Gastrocnemius medialis (tissue), 4 donors: ENCODE results near the gene TLX2. TPM values are rescaled to one million over a fixed set of nuclear protein-coding genes. Genes with fewer than 3 reads are reported as not detected.
A peak's percentile ranks its signal among the peaks of the same experiment; 100 is the strongest.

Experiments used
- ATAC-seq, 2 donors: fragments of 150-250 bp; one replicate each; pipeline ENCODE4 v1.9.1; 2016
- DNase-seq, 2 donors: peaks; one replicate each; pipeline ENCODE4 v3.0.0-alpha.2; 2019
- H3K27ac ChIP-seq, 4 donors: fragments of 200-600 bp; sonication (generic); 1 replicate in 1 of 4; 2 replicates in 3 of 4; pipeline ENCODE4 v1.5.1; 2016 to 2018; ENCODE audit warnings: mild to moderate bottlenecking in 2 of 4, moderate library complexity in 1 of 4
- H3K27me3 ChIP-seq, 3 donors: fragments of 200-600 bp; sonication (generic) in 2 of 3; 1 replicate in 1 of 3; 2 replicates in 2 of 3; pipeline versions ENCODE4 v1.5.1 to v1.6.0; 2016 to 2019; ENCODE audit warnings: mild to moderate bottlenecking in 1 of 3, moderate library complexity in 1 of 3
- H3K36me3 ChIP-seq, 2 donors: fragments of 200-600 bp; sonication (generic) in 1 of 2; one replicate each; pipeline ENCODE4 v1.5.1; 2017 to 2018
- H3K4me1 ChIP-seq, 2 donors: fragments of 200-600 bp; sonication (generic) in 1 of 2; one replicate each; pipeline ENCODE4 v1.5.1; 2016 to 2017; ENCODE audit warnings: mild to moderate bottlenecking in 2 of 2
- H3K4me3 ChIP-seq, 4 donors: fragments of 200-600 bp; sonication (generic) in 3 of 4; 1 replicate in 1 of 4; 2 replicates in 3 of 4; pipeline ENCODE4 v1.5.1; 2016 to 2019; ENCODE audit warnings: mild to moderate bottlenecking in 2 of 4
- H3K9me3 ChIP-seq, 3 donors: fragments of 200-600 bp; sonication (generic) in 2 of 3; 1 replicate in 1 of 3; 2 replicates in 2 of 3; pipeline ENCODE4 v1.5.1; 2016 to 2019
- POLR2A ChIP-seq, 2 donors: fragments of 450-650 bp; IDR thresholded peaks; one replicate each; pipeline ENCODE4 v1.6.1; 2017; ENCODE audit warnings: antibody characterized with exemption in 2 of 2, mild to moderate bottlenecking in 2 of 2, moderate library complexity in 2 of 2
- in situ Hi-C, 4 donors: fragments of 200-750 bp; cut with MboI; loops; one replicate each; pipeline versions ENCODE4 v1.15.0 to v1.8.0; 2017; ENCODE audit warnings: low sequenced_read_pairs in 4 of 4
- intact Hi-C: fragments of 100-400 bp; cut with DNase I; formaldehyde crosslinking; loops from one replicate; pipeline ENCODE4 v1.15.1; 2023; ENCODE audit warnings: low total_unique reads
- total RNA-seq, 4 donors: library from RNA; depleted of rRNA; stranded (reverse); fragments of >200 nt; gene quantifications; one replicate each; pipeline versions ENCODE4 v1.1.0 to v1.2.3, GENCODE V29; 2016
- TF ChIP-seq, protein P1 (sequence below), 5 experiments: fragments of 450-650 bp in 3 of 5; fragments of 200-600 bp in 2 of 5; sonication (generic) in 2 of 5; IDR thresholded peaks in 4 of 5; conservative IDR thresholded peaks in 1 of 5; 1 replicate in 4 of 5; 2 replicates in 1 of 5; pipeline ENCODE4 v1.5.1; 2016 to 2019; ENCODE audit warnings: antibody characterized with exemption in 5 of 5, mild to moderate bottlenecking in 3 of 5, moderate library complexity in 3 of 5

Gene TLX2
- total RNA-seq, 4 donors from 2014 or later, result not detected

GRCh38 chr2:74511104-74511989 lies 2.9 kb upstream of the TLX2 start:
- H3K27me3 ChIP-seq, result peaks cover 55 to 69% (median 66%) of the 10 kb centered on the region in 3 donors
- in situ Hi-C loops, result no loop called here
- intact Hi-C loops, result no loop called here
- ATAC-seq (no peak), DNase-seq (no peak)
- no peak overlapping the region for H3K27ac ChIP-seq
- H3K4me1 ChIP-seq, result peaks cover 17 to 27% of the 10 kb centered on the region in 2 donors
- TF ChIP-seq, protein P1, sequence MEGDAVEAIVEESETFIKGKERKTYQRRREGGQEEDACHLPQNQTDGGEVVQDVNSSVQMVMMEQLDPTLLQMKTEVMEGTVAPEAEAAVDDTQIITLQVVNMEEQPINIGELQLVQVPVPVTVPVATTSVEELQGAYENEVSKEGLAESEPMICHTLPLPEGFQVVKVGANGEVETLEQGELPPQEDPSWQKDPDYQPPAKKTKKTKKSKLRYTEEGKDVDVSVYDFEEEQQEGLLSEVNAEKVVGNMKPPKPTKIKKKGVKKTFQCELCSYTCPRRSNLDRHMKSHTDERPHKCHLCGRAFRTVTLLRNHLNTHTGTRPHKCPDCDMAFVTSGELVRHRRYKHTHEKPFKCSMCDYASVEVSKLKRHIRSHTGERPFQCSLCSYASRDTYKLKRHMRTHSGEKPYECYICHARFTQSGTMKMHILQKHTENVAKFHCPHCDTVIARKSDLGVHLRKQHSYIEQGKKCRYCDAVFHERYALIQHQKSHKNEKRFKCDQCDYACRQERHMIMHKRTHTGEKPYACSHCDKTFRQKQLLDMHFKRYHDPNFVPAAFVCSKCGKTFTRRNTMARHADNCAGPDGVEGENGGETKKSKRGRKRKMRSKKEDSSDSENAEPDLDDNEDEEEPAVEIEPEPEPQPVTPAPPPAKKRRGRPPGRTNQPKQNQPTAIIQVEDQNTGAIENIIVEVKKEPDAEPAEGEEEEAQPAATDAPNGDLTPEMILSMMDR (IDR thresholded peaks at IDR 0.05 in 4 of 5, conservative IDR thresholded peaks at IDR 0.05 in 1 of 5), result no peak
- no peak for TF ChIP-seq POLR2A (IDR thresholded peaks at IDR 0.05)
- H3K9me3 ChIP-seq, result no peaks in the 10 kb centered on the region
- H3K36me3 ChIP-seq, result no peaks in the 10 kb centered on the region
- no peak overlapping the region for H3K4me3 ChIP-seq

DNA sequence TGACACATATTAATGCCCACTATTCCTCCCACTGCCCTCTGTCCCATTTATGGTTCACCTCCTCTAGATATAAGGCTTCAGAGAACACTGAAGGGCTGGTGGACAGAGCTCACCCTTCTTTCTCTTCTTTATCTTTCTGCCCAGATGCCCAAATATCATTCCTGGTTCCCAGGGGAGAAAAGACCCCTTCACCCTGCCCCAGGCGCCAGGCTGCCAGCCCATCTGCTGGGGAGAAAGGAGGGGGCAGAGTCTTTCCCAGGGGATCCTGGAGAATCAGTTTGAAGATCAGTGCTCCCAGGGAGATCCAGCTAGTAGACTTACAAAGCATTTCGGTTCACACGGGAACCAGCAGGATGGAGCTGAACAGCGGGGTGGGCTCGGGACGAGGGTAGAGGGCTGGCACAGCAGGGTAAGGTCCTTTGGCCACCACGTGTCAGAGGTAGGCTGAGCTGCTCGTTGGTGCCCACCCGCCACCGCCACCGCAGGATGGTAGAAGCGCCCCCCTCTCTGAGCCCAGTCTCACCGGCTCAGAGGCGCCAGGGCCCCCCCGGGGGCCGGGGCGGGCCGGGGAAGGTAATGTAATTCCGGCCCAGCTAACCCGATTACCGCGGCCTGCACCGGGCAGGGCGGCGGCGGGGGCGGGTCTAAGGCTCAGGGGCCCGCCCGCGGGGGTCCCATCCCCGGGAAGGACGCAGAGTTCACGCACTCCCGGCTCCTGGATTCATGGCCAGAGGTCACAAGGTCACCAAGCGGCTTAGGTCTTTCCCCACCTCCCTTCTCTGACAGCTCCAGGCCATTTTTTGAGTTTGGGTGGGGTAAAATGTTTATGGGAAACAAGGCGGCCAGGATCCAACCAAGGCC lies 1.3 kb upstream of the TLX2 start:
- in situ Hi-C loops, result no loop called here

GRCh38 chr2:74513605-74514367 lies 464 bp upstream of the TLX2 start:
- Histone ChIP-seq H3K27ac (no peak overlapping the region), H3K27me3 (peaks cover 79 to 93% (median 83%) of the 10 kb centered on the region in 3 donors), H3K4me1 (peaks cover 7 to 17% of the 10 kb centered on the region in 2 donors), H3K36me3 (no peaks in the 10 kb centered on the region), H3K4me3 (no peak overlapping the region), H3K9me3 (no peaks in the 10 kb centered on the region)
- ATAC-seq, result no peak
- in situ Hi-C loops, result no loop called here
- DNase-seq, result no peak
- intact Hi-C loops, result no loop called here
- TF ChIP-seq, protein P1 (IDR thresholded peaks at IDR 0.05 in 4 of 5, conservative IDR thresholded peaks at IDR 0.05 in 1 of 5), result no peak
- TF ChIP-seq POLR2A (IDR thresholded peaks at IDR 0.05), result no peak

More for the DNA sequence above, 1.3 kb upstream of the TLX2 start:
- TF ChIP-seq POLR2A (IDR thresholded peaks at IDR 0.05), result no peak
- TF ChIP-seq, protein P1 (IDR thresholded peaks at IDR 0.05 in 4 of 5, conservative IDR thresholded peaks at IDR 0.05 in 1 of 5), result no peak
- DNase-seq (no peak), ATAC-seq (no peak)
- Histone ChIP-seq H3K36me3 (no peaks in the 10 kb centered on the region), H3K4me1 (peaks cover 12 to 22% of the 10 kb centered on the region in 2 donors), H3K9me3 (no peaks in the 10 kb centered on the region), H3K27ac (no peak overlapping the region), H3K27me3 (peaks cover 71 to 85% (median 82%) of the 10 kb centered on the region in 3 donors), H3K4me3 (no peak overlapping the region)
- intact Hi-C loops, result no loop called here

- no peak for DNase-seq
- H3K9me3 ChIP-seq, result no peaks in the 10 kb centered on the region
- intact Hi-C loops, result no loop called here
- TF ChIP-seq, protein P1 (IDR thresholded peaks at IDR 0.05 in 4 of 5, conservative IDR thresholded peaks at IDR 0.05 in 1 of 5), result no peak
- TF ChIP-seq POLR2A (IDR thresholded peaks at IDR 0.05), result no peak
- in situ Hi-C loops, result no loop called here
- peaks cover 90 to 100% (median 96%) of the 10 kb centered on the region in 3 donors for H3K27me3 ChIP-seq
- H3K27ac ChIP-seq, result no peak overlapping the region
- ATAC-seq, result no peak
- H3K4me1 ChIP-seq, result peaks cover 7 to 17% of the 10 kb centered on the region in 2 donors
- H3K36me3 ChIP-seq, result no peaks in the 10 kb centered on the region
- H3K4me3 ChIP-seq, result peak overlapping the region; percentile 43 to 59 (median 45)
Measured at GRCh38 chr2:74515271-74515980, 1.2 kb downstream of the TLX2 start.
